Stimulated activated CD4-positive, alpha-beta T cell treated with anti-CD3 and anti-CD28 coated beads, Interleukin-1b, Interleukin-23, amount 100 ng/mL, for 1 hour (primary cell): ENCODE results near the gene DUS1L.

Experiments used
- DNase-seq, 2 donors: peaks; one replicate each; pipeline ENCODE4 v3.0.0-alpha.2; 2020; ENCODE audit warnings: low read depth in 2 of 2

DUS1L gene

DNA sequence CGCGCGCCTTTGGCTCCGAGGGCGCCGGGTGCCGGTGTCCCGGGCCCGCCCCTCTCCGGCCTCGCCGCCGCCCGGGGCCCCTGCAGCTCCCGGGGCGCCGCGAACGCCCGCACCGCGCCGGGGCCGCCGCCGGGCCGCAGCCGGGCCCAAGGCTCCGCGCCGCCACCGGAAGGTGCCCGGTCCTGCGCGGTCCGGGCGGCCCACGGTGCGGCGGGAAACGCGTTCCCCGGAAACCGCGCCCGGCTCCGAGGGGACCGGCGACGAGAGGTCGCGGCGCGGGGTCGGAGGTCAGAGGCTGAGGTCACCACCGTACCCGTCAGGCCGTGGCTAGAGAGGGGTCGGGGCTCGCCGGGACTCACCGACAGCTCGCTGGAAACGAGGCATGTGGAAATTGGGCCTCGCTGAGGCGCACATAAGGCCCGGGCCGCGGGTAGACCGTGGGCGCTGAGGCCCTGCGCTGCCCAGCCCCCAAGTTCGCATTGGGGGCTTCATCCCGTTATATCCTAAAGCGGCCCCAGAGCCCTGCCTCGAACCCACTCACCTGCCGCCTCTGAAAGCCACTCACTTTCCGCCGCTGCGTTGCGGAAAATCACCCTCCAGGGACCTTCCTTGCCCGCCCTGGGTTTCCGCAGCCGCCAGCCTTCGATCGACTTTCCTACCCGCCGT is at the start of gene DUS1L:
Gene DUS1L (minus strand): TSS at position 167 of the 666 bp plus-strand sequence. CDS start 745 bp downstream, outside the sequence.
- DNase-seq, result peak; percentile 40 to 50

DNA sequence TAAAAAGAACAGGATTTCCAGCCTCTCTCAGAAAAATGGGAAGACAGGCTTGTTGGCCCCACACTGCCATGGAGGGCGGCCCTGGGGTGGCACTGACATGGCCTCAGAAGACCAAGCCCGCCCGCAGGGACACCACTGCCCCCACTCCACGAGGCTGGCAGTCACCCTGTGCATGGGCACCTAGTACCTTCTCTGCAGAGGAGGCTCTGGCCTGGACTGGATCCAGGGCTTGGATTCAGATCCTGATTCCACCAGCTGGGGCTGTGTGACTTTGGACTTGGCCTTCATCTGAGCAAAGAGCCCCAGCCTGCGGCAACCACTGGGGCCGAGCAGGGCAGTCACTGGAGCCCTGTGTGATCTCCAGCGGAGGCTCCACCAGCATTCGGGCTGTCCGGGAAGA is 49.3 kb upstream of the DUS1L start:
- no peak for DNase-seq

DNA sequence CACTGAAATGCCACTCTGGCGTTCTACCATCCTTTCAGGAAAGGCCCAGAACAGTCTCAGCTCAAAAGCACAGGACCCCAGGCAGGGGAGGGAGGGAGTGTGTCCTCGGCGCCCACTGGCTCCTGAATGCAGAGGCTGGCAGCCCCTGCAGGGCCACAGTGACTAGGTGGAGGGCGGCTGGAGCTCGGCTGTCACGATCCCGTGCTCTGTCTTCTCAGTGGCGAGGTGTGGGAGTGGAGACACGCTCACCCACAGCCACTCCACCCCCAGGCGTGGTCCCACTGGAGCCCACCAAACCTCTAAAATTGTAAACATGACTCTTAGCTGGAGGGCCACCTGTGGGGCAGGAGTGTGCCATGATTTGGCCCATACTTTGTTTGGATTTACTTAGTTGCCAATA is 48.8 kb upstream of the DUS1L start:
- DNase-seq, result no peak

DNA sequence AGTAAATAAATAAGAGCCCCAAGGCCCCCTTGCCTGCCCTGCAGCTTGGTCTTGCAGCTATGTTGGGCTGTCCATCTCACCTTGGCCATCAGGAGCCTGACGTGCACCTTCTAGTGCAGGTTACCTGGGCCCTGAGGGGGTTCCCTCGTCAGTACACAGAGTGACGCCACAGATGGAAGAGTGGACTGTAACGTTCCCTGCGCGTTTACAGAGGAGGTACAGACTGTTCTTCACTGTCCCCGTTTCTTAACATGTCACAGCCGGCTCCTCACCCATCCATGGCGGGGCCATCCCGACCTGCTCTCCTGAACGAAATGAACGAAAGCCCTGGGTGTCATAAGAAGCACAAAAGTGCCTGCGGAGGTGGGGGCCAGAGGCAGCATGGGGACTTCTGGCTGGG is 48.3 kb upstream of the DUS1L start:
- DNase-seq, result no peak

DNA sequence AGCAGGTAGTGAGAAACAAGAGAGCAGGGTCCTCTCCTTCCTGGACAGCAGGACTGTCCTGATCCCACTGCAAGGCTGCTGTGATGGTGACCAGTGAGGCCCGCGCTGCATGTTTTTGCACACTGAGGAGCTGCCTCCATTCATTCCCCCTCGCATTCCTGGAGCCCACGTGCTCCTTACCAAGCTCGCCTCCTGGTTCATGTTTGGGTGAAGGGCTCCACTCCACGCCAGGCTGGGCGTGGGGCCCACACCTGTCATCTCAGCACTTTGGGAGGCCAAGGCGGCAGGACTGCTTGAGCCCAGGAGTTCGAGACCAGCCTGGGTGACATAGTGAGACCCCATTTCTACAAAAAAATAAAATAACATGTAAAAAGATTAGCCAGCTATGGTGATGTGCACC is 47.8 kb upstream of the DUS1L start:
- DNase-seq, result no peak

DNA sequence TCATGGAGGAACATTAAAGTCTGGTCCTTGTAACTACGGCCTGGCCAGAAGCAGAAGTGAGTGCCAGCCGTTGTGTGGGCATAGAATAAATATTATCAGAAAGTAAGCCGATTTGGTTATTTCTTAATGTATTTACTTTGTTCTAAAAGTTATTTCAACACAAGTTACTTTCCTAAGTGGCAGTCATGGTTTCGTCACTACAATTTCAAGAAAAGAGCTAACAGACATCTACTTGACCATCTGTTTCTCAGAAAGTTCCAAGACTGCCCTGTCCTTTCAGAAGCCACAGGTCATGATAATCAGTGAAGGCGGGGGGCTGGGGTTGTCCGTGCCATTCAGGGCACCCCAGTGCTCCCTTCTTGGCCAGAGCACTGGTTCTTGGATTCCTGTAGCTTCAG is 47.3 kb upstream of the DUS1L start:
- no peak for DNase-seq

DNA sequence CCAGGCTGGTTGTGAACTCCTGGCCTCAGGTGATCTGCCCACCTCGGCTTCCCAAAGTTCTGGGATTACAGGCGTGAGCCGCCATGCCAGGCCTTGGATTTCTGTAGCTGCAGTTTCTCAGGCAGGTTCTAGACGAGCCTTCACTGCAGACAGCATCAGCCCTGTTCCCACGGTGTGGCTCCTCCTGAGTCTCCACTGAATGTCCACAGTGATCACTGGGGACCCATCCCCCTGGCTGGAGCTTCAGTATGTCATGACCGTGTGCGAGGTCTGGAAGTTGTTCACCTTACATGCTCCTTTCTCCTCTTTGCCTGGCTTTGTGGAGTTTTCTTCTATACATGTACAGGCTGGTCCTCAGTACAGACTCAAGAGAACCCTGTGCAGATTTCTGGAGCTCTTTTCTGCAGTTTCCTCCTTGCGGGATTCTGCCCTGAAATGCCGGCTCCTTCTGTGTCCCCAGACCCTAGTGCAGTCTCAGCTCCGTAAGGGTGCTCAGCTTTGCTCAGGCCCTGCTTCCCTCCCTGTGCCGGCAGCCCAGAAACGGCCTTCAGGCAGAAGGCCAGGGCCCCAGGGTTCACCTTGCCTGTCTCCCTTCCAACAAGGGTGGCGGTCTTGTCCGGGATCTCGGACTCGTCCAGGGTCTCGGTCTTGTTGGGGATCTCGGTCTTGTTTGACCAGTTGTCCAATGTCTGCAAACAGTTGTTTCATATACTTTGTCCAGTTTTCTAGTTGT is 46.7 kb upstream of the DUS1L start:
- no peak for DNase-seq

DNA sequence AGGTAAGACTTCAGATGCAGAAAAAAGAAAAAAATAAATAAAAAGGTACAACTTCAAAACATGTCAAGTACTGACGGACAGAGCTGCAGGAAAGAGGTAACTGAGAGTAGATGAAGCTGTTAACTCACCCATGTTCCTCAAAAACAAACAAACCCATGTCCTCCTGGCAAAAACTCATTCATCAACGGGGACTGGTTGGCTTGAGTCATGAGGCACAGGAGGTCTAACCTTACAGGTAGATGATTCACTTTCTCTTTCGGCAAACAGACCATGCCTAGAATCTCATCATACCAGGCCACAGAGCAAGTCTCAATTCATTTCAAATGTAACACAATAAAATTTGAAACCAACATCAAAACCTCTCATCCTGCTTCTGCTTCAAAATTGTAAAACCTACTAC is 44.7 kb upstream of the DUS1L start:
- DNase-seq, result no peak

DNA sequence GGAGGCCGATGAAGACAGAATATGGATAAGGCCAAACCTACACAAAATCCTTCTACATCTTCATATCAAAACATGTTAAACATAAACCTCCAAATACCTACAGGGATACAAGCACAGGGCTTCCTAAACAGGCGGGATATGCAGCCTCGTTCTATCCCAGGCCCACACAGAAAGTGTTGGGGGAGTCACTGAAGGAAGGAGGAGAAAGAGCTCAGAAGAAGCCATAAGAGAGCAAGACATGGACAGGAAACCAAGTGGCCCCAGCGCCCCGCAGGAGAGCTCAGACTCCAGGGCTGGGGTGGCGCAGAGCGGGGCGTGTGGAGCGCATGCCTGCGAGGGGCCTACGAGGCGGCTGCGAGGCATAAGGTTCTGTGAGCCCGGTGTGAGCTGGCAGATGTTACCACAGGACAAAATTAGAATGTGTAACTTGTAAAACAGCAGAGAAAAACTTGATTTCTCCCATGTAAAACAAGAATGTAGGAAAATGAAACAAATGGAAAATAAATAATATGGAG is 43.4 kb upstream of the DUS1L start:
- no peak for DNase-seq

DNA sequence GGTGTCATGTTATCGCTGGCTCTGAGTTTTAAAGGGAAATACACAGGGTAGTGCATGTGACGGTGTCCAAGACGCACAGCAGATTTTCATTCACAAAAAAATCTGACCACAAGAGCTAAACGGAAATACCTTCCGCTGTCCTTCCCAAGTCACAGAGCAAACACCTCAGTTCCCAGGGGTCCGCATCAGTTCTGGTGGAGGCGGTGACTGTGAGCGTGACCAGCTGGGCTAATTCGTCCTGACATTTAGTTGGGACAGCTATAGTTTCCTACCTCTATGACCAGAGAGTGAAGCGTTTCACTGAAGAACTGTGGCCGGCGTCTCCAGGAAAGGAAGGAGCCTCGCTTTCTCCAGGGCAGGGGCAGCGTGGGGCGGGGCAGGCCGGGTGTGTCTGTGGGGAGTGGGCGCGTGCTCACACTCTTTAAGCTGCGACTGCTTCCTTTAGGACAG is 42.9 kb upstream of the DUS1L start:
- no peak for DNase-seq

DNA sequence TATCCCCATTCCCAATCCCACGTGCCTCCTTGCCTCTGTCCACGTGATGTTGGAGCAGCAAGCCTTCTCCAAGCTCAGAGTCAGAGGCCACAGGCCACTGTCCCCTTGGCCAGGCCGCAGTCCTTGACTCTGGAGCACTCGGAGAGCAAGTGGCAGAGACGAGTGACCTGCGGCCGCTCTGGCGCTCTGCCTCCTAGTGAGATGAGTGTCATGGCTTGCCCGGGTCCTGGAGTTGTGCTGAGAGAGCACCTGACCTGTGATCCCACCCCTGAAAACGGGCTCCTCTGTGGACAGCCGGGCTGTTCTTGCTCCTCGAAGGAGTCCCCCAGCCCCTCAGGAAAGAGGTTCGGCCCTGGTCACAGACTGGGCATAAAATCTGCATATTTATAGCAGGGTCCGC is 42.4 kb upstream of the DUS1L start:
- no peak for DNase-seq

DNA sequence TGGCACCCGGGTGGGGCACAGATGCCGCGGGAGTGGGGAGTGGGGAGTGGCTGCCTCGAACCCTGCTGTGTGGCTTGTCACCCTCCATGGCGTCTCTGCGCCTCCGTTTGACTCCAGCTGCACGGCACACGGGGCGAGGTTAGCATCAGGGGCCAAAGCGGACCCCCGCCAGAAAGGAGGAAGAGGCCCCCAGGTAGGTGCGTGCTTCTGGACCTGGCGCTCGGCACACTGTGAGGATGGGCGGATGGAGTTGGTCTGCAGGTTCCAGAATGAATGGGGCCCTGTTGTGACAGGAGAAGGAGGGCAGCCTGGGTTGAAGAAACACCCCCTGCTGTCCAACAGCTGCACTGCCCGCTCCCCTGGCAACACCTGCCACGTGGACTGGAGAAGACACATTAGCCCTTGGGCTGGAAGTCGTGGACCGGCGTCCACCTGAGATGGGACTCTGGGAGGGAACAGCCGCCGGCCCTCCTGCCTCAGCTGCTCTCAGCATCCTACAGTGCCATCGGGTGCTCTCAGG is 41.8 kb upstream of the DUS1L start:
- no peak for DNase-seq

DNA sequence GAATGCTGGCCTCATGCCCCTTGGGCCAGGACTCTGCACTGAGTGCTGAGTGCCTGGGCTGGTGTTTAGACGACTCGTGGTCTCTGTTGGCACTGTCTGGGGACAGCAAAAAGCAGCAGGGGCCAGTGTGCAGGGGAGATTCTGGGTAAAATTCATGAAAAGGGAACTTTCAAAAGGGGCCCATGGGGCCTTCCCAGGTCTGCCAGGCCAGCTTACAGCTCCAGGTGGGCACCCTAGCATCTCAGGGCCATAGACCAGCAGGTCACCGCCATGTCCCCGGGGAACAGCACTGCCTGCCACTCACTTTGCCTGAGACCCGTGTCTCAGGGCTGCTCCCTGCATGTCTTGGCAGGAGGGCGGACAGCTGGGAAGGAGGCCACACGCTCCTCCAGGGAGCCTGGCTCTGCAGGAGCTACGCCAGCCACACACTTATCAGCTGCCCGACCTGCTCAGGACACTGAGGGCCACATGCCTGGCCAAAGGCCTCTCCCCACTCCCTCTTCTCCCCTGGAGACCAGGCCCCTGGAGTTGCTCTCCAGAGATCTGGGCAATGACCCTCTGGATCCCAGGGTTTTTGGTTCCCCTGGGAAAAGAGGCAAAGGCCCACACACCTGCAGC is 41.2 kb upstream of the DUS1L start:
- DNase-seq, result no peak

DNA sequence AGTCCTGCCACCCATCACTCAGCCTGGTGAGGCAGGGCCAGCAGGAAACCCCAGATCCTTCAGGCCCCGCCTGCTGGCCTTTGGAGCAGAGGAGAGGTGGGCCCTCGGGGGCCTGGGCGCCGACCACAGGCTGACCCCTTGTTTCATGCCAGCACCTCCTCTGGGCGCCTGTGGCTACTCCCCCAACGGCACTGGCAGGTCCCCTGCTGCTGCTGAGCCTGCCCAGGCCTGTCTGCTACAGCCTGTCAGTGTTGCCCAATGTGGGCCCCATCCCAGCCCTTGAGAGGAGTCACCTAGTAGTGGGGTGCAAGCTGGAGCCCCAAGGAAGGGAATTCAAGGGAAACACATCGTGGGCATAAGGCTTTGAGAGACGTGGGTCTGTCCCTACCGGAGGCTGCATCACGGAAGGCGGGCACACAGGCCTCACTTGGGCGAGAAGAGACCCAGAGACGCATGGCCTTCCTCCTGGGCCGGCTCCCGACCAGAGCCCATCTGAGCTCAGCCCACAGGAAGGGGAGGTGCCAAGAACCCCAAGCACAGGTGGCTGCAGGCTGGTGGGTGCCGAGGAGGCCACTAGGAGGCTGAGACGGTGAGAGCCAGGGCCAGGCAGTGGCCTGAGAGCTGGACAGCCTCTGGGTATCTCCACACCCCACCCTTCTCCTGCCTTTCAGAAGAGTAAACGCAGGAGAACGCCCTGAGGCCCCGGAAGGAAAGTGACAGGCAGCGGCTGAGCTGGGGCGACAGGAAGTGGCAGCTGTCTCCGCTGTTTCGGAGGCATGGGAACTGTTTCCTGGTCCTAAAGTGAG is 40.5 kb upstream of the DUS1L start:
- DNase-seq, result peak in 1 of 2 donors; percentile 23

DNA sequence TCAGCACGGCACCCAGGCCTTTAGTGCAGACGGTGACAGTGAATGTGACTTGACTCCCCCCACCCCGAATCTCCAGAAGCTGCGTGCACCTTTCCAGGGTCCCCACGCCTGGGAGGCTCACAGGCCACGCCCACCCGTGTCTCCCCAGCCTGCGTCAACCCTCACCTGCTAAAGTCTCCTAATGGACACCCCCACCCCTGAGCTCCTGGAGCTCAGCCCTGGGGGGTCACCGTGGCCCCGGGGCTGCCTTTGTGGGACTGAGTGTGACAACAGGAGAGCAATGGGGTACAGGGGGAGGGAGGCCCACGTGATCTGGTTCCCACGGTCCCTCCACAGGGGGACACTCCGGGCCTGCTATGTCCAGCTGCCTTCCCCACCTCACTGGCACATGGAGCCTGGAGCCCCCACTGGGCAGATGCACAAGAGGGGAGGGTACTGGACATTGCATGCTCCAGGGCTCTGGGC is 39.8 kb upstream of the DUS1L start:
- no peak for DNase-seq

DNA sequence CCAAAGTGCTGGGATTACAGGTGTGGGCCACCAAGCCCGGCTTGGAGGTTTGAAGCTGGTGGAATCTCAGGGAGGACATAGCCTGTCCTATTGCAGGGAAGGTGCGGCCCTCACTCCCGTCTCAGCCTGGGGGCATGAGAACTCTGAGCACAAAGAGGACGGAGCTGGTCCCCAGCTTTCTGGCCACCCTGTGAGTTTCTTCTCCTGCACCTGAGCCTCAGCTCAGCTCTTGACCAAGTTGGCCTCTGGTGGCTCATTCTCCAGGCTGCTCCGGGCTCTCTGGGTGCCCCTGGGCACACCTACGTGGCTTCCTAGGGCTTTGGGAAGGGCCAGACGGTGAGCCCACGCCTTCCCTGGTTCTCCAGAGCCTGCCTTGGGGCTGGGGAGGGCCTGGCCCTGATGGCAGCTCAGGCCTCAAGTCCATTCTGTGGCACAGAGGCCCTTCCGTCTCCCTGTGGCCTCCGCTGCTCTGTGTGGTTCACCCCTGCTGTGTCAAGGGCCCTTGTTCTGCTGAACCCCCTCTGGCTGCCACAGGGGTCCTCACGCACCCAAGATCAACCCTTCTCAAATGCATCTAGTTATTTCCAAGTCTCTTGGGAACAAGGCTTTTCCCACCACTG is 39.3 kb upstream of the DUS1L start:
- DNase-seq, result no peak

DNA sequence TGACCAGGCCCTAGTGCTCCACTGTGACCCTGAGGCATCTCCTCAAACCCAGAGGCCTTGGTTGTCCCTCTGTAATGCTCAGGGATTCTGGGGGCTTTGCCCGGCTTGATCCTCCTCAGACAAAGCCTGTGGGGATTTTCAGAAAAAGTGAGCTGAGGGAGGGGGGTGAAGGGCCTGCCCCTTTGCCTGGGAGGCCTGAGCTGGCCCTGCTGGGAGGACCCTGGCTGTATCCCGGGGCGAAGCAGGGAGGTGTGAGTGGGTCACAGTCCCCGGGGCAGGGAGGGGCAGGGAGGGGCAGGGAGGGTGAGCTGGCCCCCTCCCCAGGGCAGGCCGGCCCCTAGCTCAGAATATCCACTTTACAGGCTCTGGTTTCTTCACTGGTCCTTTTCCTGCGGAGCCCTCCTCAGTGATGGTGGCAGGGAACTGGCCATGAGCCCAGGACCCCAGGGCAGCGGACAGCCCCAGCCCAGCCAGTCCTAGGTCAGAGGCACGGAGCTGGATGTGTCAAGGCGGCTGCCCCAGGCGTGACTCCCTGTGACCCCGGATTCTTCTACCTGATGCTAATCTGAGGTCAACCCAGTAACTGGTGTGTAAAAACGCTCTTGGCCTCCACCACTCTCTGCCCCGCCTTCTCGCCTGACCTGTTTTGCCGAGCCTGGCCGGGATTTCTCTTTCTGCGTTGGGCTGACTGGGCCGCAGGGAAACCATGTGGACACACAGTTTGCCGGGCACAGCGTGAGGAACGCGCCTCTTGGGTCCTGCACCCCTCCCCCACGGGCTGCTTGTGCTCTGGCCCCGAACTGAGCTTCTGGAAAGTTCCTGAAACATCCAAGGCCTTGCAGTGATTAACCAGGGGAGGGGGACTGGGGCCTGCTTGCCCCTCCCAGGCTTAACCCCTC is 38.2 kb upstream of the DUS1L start:
- DNase-seq, result no peak

DNA sequence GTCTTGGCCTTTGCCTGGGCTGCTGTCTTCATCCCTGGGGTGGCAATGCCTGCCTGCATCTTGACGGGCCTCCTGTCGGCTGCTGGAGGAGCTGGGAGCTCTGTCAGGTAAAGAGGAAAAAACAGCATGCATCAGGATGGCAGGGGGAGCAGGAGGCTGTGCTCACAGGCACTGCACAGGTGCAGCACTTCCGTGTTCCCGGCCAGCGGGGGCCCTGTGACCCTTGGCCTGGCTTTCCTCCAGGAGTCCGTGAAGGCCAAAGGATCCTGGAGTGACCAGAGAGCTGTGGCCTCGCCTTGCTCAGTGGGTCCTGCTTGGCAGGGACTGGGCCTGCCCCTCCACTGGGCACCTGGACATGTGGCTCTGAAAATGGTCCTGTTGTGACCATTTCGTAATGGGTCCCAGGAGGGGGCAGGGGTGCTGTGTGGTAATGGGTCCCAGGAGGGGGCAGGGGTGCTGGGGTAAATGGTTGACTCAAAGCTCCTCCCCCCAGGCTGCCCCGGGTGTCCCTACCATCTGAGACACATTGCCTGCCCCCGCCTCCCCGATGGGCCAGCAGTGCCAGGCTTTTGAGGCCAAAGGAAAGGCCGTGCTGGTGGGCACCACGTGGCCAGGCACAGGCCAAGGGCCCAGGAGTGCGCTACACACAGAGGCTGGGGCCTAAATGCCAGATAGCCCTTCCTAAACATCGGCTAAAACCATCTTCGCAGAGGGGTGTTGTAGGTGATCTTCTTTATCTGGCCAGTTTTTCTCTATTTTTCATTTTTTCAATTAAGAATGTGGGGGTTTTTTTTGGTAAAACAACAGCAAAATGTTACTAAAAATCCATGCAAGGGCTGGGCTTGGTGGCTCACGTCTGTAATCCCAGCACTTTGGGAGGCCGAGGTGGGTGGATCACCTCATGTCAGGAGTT is 36.4 kb upstream of the DUS1L start:
- no peak for DNase-seq

DNA sequence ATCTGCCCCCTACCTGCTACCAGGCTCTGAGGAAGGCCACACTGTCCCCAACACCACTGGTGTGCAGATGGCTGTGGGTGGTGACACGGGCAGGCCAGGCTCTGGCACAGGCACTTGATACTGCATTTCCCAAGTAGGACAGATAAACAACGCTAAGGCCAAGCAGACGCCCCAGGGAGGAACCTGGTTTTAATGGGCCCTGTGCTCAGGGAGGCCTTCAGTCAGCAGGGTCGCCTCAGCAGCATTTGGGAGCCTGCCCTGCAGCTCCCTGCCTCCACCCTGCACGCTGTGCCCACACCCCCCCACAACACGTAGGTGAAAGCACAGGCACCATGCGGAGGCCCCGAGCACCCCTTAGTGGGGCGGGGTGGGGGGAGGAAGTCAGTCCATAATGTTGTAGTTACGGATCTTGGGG is 35.7 kb upstream of the DUS1L start:
- DNase-seq, result no peak
